GM12878 (cell line): ENCODE data around the gene PCYOX1L. TPM values are rescaled to one million over a fixed set of nuclear protein-coding genes. Genes with fewer than 3 reads are reported as not detected.
A peak's percentile ranks its signal among the peaks of the same experiment; 100 is the strongest.

ENCODE experiments used
- ATAC-seq: fragments of 200-7000 bp; cut with Tn5 transposase; 3 replicates; pipeline ENCODE4 v1.9.1; 2020; ENCODE audit warnings: mild to moderate bottlenecking, moderate library complexity
- BruUV-seq: library from RNA; stranded (reverse); fragments of 400-500 nt; replicated peaks from 2 replicates; lab custom pipeline; 2021; lab: Mats Ljungman, UMichigan
- CTCF ChIA-PET: fragments of 300-600 bp; sonication (Branson Sonifier 250); formaldehyde crosslinking; extraction: SDS; loops from one replicate; lab custom pipeline; 2021; ENCODE audit warnings: inconsistent platforms; lab: Yijun Ruan, JAX
- POLR2A ChIA-PET: fragments of 350-600 bp; formaldehyde crosslinking; extraction: SDS; loops from one replicate; lab custom pipeline; 2021; ENCODE audit warnings: inconsistent platforms; lab: Charles Lee
- RAD21 ChIA-PET: fragments of 300-600 bp; sonication (Branson Sonifier 250); formaldehyde crosslinking; loops from one replicate; lab custom pipeline; 2023; ENCODE audit warnings: antibody characterized with exemption; ENCODE audit not compliant: unreplicated experiment; lab: Charles Lee
- SMC1A ChIA-PET: fragments of 300-600 bp; sonication (Branson Sonifier 250); formaldehyde crosslinking; loops from one replicate; lab custom pipeline; 2023; ENCODE audit not compliant: unreplicated experiment, uncharacterized antibody; lab: Charles Lee
- DNase-seq: peaks from one replicate; pipeline ENCODE4 v3.0.0-alpha.2; 2011; ENCODE audit warnings: low read depth, low spot score
- FAIRE-seq: peaks from 3 replicates; lab custom pipeline; 2011; peaks lifted over from hg19 to GRCh38; lab: Jason Lieb, UNC
- H2AFZ ChIP-seq: 2 replicates; pipeline ENCODE4 v1.6.0; 2011; ENCODE audit warnings: low read depth, low read length, control low read depth; ENCODE audit not compliant: control insufficient read depth
- H3K27ac ChIP-seq: 2 replicates; pipeline ENCODE4 v1.5.1; 2011; ENCODE audit warnings: control low read depth; ENCODE audit not compliant: control insufficient read depth, insufficient read depth
- H3K27me3 ChIP-seq, 2 experiments: replicated peaks in 1 of 2; 2 replicates each; pipeline versions ENCODE4 v1.6.0 to v1.6.1; 2011; ENCODE audit warnings: low read length in 1 of 2; ENCODE audit not compliant: control insufficient read depth in 2 of 2, insufficient read depth in 2 of 2
- H3K36me3 ChIP-seq, 2 experiments: 2 replicates each; pipeline ENCODE4 v1.5.1; 2011; ENCODE audit warnings: low read length in 1 of 2; ENCODE audit not compliant: control insufficient read depth in 2 of 2, insufficient read depth in 2 of 2
- H3K4me1 ChIP-seq: 2 replicates; pipeline ENCODE4 v1.6.1; 2011; ENCODE audit warnings: mild to moderate bottlenecking, low read length, moderate library complexity, mixed read lengths; ENCODE audit not compliant: control insufficient read depth, insufficient read depth
- H3K4me2 ChIP-seq: 2 replicates; pipeline ENCODE4 v1.6.0; 2011; ENCODE audit warnings: control low read depth; ENCODE audit not compliant: control insufficient read depth, insufficient read depth
- H3K4me3 ChIP-seq: fragments of 200-600 bp; sonication (generic); 2 replicates; pipeline ENCODE4 v1.5.1; 2016
- H3K79me2 ChIP-seq: 2 replicates; pipeline ENCODE4 v1.6.0; 2011; ENCODE audit warnings: low read length; ENCODE audit not compliant: control insufficient read depth, insufficient read depth
- H3K9ac ChIP-seq: 2 replicates; pipeline ENCODE4 v1.8.0; 2011; ENCODE audit warnings: low read length, control low read depth, mixed read lengths; ENCODE audit not compliant: control insufficient read depth, insufficient read depth
- H3K9me3 ChIP-seq: replicated peaks from 3 replicates; pipeline ENCODE4 v1.5.1; 2011; ENCODE audit warnings: mild to moderate bottlenecking, low read length; ENCODE audit not compliant: control insufficient read depth, insufficient read depth
- H4K20me1 ChIP-seq: 2 replicates; pipeline ENCODE4 v1.6.0; 2011; ENCODE audit not compliant: control insufficient read depth, insufficient read depth
- BRCA1 ChIP-seq: IDR thresholded peaks from 2 replicates; pipeline ENCODE4 v1.6.1; 2011; ENCODE audit warnings: low read depth, low read length, improper control_type of control experiment
- CBX3 ChIP-seq: fragments of 200-600 bp; sonication (generic); IDR thresholded peaks from 2 replicates; pipeline ENCODE4 v1.6.1; 2016; ENCODE audit warnings: low read depth, borderline replicate concordance
- DPF2 ChIP-seq: fragments of 450-650 bp; IDR thresholded peaks from 2 replicates; pipeline ENCODE4 v1.6.1; 2017; ENCODE audit warnings: mild to moderate bottlenecking
- KDM1A ChIP-seq: fragments of 200-600 bp; sonication (generic); IDR thresholded peaks from 2 replicates; pipeline ENCODE4 v1.6.1; 2016; ENCODE audit warnings: borderline replicate concordance
- LARP7 ChIP-seq: fragments of 450-650 bp; IDR thresholded peaks from 2 replicates; pipeline ENCODE4 v1.6.1; 2017; ENCODE audit warnings: mild to moderate bottlenecking
- MEF2A ChIP-seq: IDR thresholded peaks from 2 replicates; pipeline ENCODE4 v1.6.1; 2011; ENCODE audit warnings: low read depth, mild to moderate bottlenecking, low read length, moderate library complexity; ENCODE audit not compliant: insufficient read depth
- ZNF207 ChIP-seq: fragments of 450-650 bp; IDR thresholded peaks from 2 replicates; pipeline ENCODE4 v1.6.1; 2014; ENCODE audit warnings: antibody characterized with exemption, mild to moderate bottlenecking, borderline replicate concordance
- WGBS: methylation state at CpG from one replicate; pipeline ENCODE4 v1.1.6; 2016; ENCODE audit warnings: low lambda C conversion rate; ENCODE audit not compliant: insufficient replicate concordance, insufficient coverage; ENCODE audit errors: missing lambda C conversion rate; 5-methylcytosine and 5-hydroxymethylcytosine counted together
- in situ Hi-C: fragments of 300-500 bp; cut with MboI; formaldehyde crosslinking; loops from 9 replicates; pipeline ENCODE4 v1.14.3; 2018; ENCODE audit warnings: mixed read lengths
- intact Hi-C: fragments of 100-400 bp; cut with micrococcal nuclease; formaldehyde crosslinking; loops from one replicate; pipeline ENCODE4 v1.14.2; 2022; ENCODE audit not compliant: unreplicated experiment
- polyA plus RNA-seq, 11 experiments: library from polyadenylated mRNA; depleted of rRNA in 4 of 11; unstranded in 6 of 11; stranded (reverse) in 5 of 11; fragments of >200 nt; fragmentation: Nextera tagmentation in 4 of 11; fragmentation: Illumina TruSeq in 1 of 11; extraction: Ambion mirVana in 4 of 11; extraction: Trizol in 1 of 11; gene quantifications; 1 replicate in 1 of 11; 2 replicates in 10 of 11; pipeline versions ENCODE4 v1.2.1 to v1.2.3, GENCODE V29; 2011 to 2016; ENCODE audit warnings: inconsistent platforms in 2 of 11, missing spikeins in 2 of 11, low read depth in 1 of 11
- total RNA-seq, 4 experiments: library from RNA; depleted of rRNA in 3 of 4; stranded (reverse); fragments of >200 nt in 3 of 4; fragmentation: Illumina TruSeq in 1 of 4; extraction: Trizol in 1 of 4; gene quantifications; 2 replicates each; pipeline versions ENCODE4 v1.2.1 to v1.2.3, GENCODE V29; 2013 to 2021

Gene PCYOX1L
- total and polyA plus RNA-seq, 10 of the 15 experiments (the other 5 are each of a cell fraction or from before 2014, with no cell fraction given), result 2.9 to 17.0 (median 12.9) TPM

DNA sequence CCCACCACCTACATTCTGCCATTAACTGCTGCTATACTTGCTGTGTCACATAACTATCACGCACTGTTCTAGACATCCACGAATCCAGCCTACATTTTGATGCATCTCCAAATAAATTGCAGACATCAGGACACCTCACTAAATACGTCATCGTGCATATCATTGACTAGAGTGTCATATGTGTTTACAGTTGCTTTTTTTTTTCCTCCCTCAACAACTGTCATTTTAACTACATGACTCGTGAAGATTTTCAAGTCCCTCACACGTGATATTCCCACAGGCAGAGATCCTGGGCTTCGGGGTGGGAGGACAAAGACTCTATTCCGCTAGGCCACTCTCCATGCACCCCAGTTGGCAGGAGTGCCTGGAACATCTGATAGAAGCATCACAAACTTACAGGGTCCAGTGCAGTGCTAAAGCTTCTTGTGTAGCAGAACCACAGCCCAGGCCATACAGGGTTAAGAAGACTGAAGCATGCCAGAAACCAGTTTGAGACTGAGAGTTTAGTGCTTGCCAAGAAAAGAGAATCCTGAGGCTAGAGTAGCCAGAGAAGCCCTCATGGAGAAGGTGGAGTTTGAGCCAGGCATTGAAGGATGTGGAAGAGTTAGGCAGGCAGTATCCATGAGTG is 1.1 kb downstream of the PCYOX1L start:
- no peaks in the 10 kb centered on the region for H4K20me1 ChIP-seq
- H3K79me2 ChIP-seq, result peaks cover 10% of the 10 kb centered on the region
- ATAC-seq (no peak), DNase-seq (no peak), FAIRE-seq (no peak)
- no peak overlapping the region; the same call in 1 of the 2 replicates for H3K27ac ChIP-seq
- H3K9ac ChIP-seq, result no peak overlapping the region
- intact Hi-C loops (no loop called here), in situ Hi-C loops (no loop called here)
- no peaks in the 10 kb centered on the region; a peak in 2 of 4 replicates for H3K36me3 ChIP-seq
- ChIA-PET CTCF (interaction anchor here (1.5 to 7.5 kb wide), 7 partner anchors 9 to 74 kb away, joined by 4 to 81 read pairs (median 11); partner anchors contain the start of gene GRPEL2), SMC1A (interaction anchor here (0.6 to 4.0 kb wide), 3 partner anchors 13 to 598 kb away, joined by 3 to 23 read pairs (median 3); partner anchors contain the start of gene GRPEL2), RAD21 (no interaction called here), POLR2A (interaction anchor here (1.0 to 4.2 kb wide), 3 partner anchors 13 to 192 kb away, joined by 4 to 66 read pairs (median 8); partner anchors contain the start of genes CSNK1A1 and GRPEL2)
- BruUV-seq, result no TSS peak
- WGBS, result 78% methylated on average over 8 of the region's 8 CpGs
- no peaks in the 10 kb centered on the region for H3K27me3 ChIP-seq
- TF ChIP-seq LARP7 (no peak), MEF2A (no peak), DPF2 (no peak), BRCA1 (no peak), KDM1A (no peak), CBX3 (no peak), ZNF207 (no peak)
- peak overlapping the region; percentile 95 for H3K4me2 ChIP-seq
- H3K4me1 ChIP-seq, result peaks cover 13% of the 10 kb centered on the region
- no peak overlapping the region for H2AFZ ChIP-seq
- peak overlapping the region; percentile 84; the same call in 1 of the 2 replicates for H3K4me3 ChIP-seq
- H3K9me3 ChIP-seq, result no peaks in the 10 kb centered on the region
